ENCODE results near the gene DCAF12. TPM values are rescaled to one million over a fixed set of nuclear protein-coding genes. Genes with fewer than 3 reads are reported as not detected.
A peak's percentile ranks its signal among the peaks of the same experiment; 100 is the strongest.

The DCAF12 gene
- total RNA-seq, 3 donors from 2014 or later: 25.6 to 36.7 (median 29.6) TPM

- H3K4me3 ChIP-seq: no peak overlapping the region
- TF ChIP-seq POLR2A (IDR thresholded peaks at IDR 0.05) (no peak), POLR2AphosphoS5 (IDR thresholded peaks at IDR 0.05) (no peak), CTCF (IDR thresholded peaks at IDR 0.05) (no peak)
- H3K4me1 ChIP-seq: no peaks in the 10 kb centered on the region
- H3K27me3 ChIP-seq: no peaks in the 10 kb centered on the region
- intact Hi-C loops (cut with DNase I; ENCODE audit: low total_unique reads): no loop called here
- peak overlapping the region; percentile 21 to 29 for H3K27ac ChIP-seq
- H3K36me3 ChIP-seq: no peaks in the 10 kb centered on the region
- DNase-seq (ENCODE audit: low spot score in 2 of 2): no peak
- H3K9me3 ChIP-seq: no peaks in the 10 kb centered on the region
Observed at GRCh38 chr9:34087370-34087769, 39.1 kb downstream of the DCAF12 start.

GRCh38 chr9:34086864-34087263, 39.6 kb downstream of the DCAF12 start:
- Histone ChIP-seq H3K4me1 (no peaks in the 10 kb centered on the region), H3K36me3 (no peaks in the 10 kb centered on the region), H3K27ac (peak overlapping the region; percentile 21 to 72), H3K9me3 (no peaks in the 10 kb centered on the region), H3K4me3 (no peak overlapping the region), H3K27me3 (no peaks in the 10 kb centered on the region)
- DNase-seq (ENCODE audit: low spot score in 2 of 2): no peak
- intact Hi-C loops (cut with DNase I; ENCODE audit: low total_unique reads): no loop called here
- TF ChIP-seq POLR2A (IDR thresholded peaks at IDR 0.05): no peak

- H3K4me1 ChIP-seq: no peaks in the 10 kb centered on the region
- H3K9me3 ChIP-seq: no peaks in the 10 kb centered on the region
- H3K36me3 ChIP-seq: no peaks in the 10 kb centered on the region
- intact Hi-C loops (cut with DNase I; ENCODE audit: low total_unique reads): no loop called here
- no peaks in the 10 kb centered on the region for H3K27me3 ChIP-seq
- no peak overlapping the region for H3K4me3 ChIP-seq
- no peak for DNase-seq (ENCODE audit: low spot score in 2 of 2)
- peak overlapping the region; percentile 72 to 74 for H3K27ac ChIP-seq
- TF ChIP-seq POLR2AphosphoS5 (IDR thresholded peaks at IDR 0.05): no peak
- no peak for TF ChIP-seq CTCF (IDR thresholded peaks at IDR 0.05)
- TF ChIP-seq POLR2A (IDR thresholded peaks at IDR 0.05): no peak
Observed at GRCh38 chr9:34085581-34086500, 40.7 kb downstream of the DCAF12 start.

- TF ChIP-seq POLR2AphosphoS5 (IDR thresholded peaks at IDR 0.05) (peak in 1 of 3 donors; percentile 39), CTCF (IDR thresholded peaks at IDR 0.05) (no peak), POLR2A (IDR thresholded peaks at IDR 0.05) (no peak)
- Histone ChIP-seq H3K9me3 (no peaks in the 10 kb centered on the region), H3K27me3 (no peaks in the 10 kb centered on the region), H3K4me3 (no peak overlapping the region), H3K27ac (peak overlapping the region; percentile 72 to 74), H3K4me1 (no peaks in the 10 kb centered on the region), H3K36me3 (no peaks in the 10 kb centered on the region)
- peak in 1 of 2 donors; percentile 73 for DNase-seq (ENCODE audit: low spot score in 2 of 2)
- intact Hi-C loops (cut with DNase I; ENCODE audit: low total_unique reads): no loop called here
Observed at GRCh38 chr9:34084562-34084961, 41.9 kb downstream of the DCAF12 start.

- Histone ChIP-seq H3K4me3 (no peak overlapping the region), H3K36me3 (no peaks in the 10 kb centered on the region), H3K9me3 (no peaks in the 10 kb centered on the region), H3K27me3 (no peaks in the 10 kb centered on the region), H3K4me1 (no peaks in the 10 kb centered on the region), H3K27ac (no peak overlapping the region)
- intact Hi-C loops (cut with DNase I; ENCODE audit: low total_unique reads): no loop called here
- DNase-seq (ENCODE audit: low spot score in 2 of 2): no peak
- TF ChIP-seq POLR2AphosphoS5 (IDR thresholded peaks at IDR 0.05) (no peak), POLR2A (IDR thresholded peaks at IDR 0.05) (no peak), CTCF (IDR thresholded peaks at IDR 0.05) (no peak)
Observed at GRCh38 chr9:34079181-34079580, 47.3 kb downstream of the DCAF12 start.

All from breast epithelium (tissue), 4 donors.